ENCODE data around the gene TBKBP1.

The TBKBP1 gene

DNA sequence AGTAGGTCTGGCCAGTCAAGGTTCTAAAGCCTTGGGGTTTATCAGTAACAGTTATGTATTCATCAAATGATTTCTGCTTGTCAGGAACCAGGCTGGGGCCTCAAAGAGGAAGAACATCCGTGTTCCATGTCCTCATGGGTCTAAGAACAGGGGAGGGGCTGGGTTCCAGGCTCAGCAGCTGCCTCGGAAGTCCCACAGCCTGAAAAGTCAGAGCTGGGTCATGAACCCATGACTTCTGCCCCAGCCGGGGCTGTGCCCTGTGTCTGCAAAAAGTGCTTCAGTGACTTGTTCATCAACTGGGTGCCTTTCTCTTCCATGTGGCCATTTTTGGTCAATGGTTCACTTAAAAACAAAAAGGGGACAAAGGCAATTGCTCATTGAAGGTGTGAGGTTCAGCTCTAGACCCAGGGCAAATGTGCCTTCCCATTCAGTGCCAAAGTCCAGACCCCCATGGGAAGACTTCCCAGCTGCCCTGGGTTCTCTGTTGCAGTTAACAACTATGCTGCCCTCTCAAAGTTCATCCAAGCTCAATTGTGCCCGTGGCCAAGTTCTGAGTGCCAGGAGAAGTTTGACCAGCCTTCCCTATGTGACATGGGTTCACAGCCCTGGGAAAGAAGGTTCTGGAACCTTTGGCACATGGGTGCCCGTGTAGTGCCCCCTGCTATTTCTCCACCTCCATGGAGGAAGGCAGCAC lies 18.5 kb downstream of the TBKBP1 start:
- in situ Hi-C loops (cut with MboI; ENCODE audit: low sequenced_read_pairs), result no loop called here

DNA sequence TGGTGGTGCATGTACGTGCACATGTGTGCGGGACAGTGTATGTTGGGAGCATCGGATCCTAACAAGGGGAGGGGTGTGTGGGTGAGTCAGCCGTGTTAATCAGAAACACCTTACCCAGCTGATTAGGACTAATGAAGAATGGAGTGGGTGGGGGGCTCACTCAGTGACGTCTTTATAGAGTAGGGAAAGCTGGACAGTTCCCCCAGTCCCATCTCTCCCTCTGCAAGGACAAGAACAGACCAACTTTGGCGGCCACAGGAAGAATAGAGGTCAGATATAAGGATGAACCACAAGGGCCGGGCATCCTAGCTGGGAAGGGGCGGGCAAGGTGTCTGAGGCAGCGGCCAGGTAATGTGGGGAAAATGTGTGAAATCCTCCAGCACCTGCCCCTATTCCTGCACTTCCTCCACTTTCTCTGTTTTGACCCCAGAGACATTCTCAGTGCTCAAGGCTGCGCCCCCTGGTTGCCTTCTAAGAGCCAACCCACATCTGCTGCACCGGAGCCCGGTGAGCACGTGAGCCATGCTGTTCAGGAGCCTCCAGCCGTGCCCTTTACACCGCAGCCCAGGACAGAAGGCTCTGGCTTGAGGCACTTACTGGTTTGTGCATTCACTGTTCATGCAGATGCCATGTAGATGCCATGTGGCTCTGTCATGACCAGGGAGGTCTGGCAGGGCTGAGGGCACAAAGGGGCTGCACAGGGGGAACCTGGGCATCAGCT lies 20.2 kb downstream of the TBKBP1 start:
- in situ Hi-C loops (cut with MboI; ENCODE audit: low sequenced_read_pairs), result no loop called here

DNA sequence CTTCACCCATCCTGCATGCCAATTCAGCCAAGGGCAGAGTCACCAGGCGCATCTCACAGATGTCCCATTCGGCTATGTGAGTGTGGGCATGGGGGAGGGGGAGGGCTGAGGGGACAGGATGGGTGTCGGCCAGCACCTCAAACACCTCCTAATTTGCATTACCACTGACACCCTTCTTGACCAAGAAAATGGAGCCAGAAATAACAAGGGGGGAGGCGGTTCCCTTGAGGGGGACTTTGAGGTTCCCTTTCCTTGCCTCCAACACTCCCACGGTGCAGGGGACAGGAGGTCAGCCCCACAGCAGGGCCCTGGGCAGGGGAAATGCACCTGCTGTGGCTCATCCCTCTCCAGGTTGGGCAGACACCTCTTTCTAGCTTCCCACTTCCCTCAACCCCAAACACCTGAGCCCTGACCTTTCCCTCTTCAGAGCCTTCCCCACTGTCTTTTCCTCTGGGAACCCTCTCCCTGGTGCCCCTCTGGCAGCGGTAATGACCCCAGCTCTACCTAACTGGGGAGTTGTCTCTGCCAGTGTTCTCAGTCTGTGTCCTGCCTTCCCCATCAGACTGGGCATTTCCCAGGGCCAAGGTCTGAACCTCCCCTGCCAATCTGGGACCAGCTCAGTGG lies 20.9 kb downstream of the TBKBP1 start:
- in situ Hi-C loops (cut with MboI; ENCODE audit: low sequenced_read_pairs), result no loop called here

DNA sequence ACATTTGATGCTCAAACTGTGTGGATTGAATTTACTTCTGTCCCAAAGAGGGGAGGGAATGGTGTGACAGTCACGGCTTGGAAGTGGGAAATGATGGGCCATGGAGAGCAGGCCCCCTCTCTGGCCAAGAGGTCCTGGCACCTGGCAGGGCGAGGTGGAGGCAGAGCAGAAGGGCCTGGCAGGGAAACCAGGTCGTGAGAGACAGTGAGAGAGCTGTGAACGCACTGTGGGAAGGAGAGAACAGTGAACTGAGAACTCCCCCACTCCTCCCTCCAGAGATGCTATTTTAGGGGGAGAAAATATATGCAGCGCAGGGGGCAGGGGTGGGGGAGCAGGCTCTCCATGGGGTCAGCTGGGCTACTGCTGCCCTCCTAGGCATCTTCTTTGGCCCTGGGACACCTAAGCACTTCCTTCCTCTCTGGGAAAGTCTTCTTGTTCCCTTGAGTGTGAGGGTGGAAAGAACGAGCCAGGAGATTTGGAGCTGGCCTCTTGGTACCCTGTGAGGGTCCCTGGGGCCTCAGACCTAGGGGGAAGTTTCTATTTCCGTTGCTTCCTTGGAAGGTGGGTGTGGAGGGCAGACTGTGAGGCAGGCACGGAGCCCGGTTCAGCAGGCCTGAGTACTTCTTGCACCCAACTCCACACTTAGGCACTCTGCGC lies 21.8 kb downstream of the TBKBP1 start:
- in situ Hi-C loops (cut with MboI; ENCODE audit: low sequenced_read_pairs), result no loop called here

DNA sequence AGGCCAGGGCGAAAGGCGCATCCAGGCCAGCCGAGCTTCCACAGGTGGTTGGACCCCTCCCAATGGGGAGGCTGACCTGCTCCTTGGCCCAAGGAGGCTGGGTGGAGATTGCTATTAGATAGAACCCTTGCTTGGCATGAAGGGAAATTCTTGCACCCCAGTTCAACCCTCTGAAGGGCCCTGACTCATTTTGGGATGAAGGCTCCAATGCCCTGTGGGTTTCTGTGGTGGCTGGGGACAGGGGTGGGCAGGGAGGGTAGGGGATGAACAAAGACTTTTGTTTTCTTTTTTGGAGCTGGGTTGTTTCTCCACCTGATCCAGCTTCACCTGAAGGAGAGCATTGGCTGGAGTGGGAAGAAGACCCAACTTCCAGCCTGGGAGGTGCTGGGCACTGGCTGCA lies 22.4 kb downstream of the TBKBP1 start:
- in situ Hi-C loops (cut with MboI; ENCODE audit: low sequenced_read_pairs), result no loop called here

DNA sequence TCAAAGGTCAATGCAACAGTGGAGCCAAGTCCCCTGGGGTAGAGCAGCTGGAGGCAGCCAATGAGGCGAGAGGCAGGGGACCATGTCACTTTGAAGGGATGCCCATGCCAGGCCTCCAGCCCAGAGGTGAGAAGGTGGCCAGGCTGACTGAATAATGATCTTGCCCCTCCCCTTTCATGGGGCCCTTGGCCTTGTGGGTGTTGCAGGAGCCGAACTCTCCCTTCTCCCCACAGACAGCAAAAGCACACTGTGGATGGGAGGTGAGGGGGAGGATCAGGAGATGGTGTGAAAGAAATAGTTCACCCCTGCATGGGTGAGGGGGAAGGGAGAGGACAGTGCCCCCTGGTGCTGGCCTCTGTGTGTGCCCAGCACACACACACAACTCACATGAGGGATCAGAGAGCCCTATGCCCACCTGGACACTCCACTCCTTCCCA lies 23.3 kb downstream of the TBKBP1 start:
- in situ Hi-C loops (cut with MboI; ENCODE audit: low sequenced_read_pairs), result no loop called here

DNA sequence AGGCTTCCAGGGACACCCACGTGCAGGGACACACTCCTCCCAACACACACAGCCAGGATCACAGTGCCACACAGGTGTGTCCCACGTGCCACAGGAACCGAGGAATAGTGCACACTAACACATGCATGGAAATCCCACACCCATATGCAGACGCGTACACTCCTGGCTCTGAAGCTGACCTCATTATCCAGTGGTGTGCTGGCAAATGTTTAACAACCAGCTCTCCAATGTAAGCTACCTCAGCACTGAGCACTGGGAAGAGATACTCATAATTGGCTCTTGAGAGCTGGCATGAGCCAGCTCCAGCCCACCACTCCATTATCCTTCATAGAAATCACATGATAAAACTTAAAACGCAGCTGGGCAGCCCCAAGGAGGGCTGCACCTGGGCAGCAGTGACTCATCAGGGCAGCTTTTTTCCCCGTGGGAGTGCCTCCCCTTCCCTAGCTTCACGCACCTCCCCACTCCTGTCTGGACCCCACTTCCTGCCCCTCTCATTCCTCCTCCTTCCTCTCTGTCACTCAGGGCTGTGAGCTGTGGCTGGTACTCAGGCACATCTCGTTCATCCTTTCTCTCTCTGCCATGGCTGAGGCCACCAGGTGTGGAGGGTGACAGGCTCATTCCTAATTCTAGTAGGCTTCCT lies 24.1 kb downstream of the TBKBP1 start:
- in situ Hi-C loops (cut with MboI; ENCODE audit: low sequenced_read_pairs), result no loop called here

DNA sequence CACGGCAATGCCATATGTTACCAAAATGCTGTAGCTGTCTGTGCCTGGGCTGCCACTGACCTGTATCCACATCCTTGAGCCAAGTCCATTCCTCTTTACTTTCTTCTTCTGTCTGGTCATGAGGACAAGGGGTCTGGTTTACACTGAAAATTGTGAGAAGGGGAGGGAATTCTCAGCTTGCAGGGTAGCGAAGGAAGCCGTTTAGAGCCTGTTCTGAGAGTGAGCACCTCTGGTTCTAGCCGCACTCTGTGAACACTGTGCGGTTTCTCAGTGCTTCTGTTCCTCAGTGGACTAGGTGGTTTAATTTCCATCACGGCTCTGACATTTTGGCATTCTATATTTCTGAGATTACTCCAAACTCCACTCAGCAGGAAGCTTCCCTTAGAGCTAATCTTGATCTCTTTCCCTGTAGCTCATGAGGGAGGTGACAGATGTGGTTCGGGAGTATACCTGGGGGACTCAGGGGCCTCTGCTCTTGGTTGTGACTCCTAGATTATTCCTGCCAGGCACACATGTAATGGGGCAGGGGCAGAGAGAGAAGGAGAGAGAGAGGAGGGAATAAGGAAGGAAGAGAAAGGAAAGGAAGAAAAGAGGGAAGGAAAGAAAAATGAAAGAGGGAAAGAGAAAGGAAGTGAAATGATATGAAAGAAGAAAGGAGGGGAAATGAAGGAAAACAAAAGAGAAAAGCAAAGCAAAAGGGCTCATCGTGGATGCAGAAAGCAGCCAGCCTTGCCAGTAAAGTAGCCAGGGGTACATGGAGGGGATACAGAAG lies 24.9 kb downstream of the TBKBP1 start:
- in situ Hi-C loops (cut with MboI; ENCODE audit: low sequenced_read_pairs), result no loop called here

DNA sequence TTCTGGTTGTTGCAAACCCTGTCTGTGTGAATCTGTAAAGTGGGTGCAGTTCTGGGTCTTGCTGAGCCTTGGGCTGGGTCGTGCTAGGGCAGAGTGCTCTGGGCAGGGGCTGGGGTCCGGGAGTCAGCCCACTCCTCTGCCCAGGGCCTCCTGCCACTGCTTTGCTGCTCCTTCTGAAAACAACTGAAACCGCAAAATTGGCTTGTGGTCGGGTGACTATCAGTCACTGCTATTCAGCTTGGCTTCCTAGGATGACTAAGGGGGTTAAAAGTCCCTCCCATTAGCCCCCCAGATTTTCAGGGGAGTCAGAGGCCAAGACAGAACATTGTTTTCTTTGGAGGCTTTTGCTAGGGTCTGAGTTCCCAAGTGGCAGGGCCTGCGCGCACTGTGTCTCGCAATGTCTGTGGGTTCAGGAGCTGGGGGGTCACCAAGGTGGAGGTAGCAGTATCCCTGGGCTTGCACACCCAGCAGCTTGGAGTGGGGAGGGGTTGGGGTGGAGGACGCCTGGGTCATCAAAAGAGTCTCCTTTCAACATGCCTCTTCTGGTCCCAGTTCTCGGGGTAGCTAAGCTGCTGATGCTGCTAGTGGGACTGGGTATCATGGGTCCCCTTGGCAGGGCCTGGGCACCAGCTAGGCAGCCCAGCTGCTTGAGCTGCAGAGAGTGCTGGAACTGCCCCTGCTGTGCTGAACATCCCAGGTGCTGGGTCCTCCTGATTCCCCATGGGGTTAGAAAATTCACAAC lies 25.6 kb downstream of the TBKBP1 start:
- in situ Hi-C loops (cut with MboI; ENCODE audit: low sequenced_read_pairs), result no loop called here

DNA sequence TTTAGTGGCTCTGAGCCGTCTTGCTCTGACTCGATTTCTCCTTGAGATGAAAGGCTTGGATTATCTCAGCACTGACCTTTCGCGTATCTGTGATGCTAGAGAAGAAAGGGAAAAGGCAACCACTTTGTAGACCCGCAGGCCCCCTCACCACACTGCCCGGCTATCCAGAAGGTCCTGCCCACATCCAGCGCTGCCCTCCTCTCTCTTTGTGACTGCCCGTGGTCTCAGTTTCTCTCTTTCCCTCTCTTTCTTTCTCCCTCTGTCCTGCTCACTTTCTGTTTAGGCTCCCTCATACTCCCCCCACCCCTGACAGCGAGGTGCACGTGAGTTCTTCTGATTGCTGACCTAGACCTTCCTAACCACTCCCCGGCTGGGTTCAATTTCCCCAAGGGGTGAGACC lies 26.2 kb downstream of the TBKBP1 start:
- in situ Hi-C loops (cut with MboI; ENCODE audit: low sequenced_read_pairs), result no loop called here

DNA sequence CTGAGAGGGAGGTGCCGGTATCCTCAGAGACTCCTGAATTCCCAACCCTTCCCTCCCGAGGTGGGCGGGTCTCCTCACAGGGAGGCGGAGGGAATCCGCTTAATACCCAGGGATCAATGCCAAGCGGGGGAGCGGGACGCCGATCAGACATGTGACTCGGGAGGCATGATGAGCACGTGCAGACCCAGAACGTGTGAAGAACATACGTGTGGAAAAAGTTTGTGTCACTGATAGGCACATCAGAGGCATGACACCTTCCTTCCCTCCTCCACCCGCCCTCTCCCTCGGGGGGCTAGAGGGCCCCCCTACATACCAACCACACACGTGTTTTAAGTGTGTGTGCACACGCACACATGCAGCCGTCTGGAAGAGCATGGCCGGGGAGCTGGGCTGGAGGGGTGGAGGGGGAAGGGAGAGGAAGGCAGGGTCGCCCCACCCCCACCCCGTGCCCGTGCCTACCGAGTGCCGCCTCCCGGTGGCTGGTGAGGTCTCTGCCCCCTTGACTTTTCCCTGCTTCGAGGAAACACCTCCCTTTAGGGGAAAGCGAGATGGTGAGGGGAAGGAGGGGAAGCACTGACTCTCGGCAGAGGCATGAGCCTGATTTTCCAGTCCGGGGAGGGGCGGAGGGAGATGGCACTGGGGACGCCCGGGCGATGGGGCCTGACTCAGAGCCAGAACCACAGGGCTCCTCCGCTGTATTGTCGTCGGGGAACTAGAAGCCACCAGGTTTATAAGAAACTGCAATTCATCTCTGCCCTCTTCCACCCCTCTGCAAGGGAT lies 27.0 kb downstream of the TBKBP1 start:
- in situ Hi-C loops (cut with MboI; ENCODE audit: low sequenced_read_pairs), result no loop called here

DNA sequence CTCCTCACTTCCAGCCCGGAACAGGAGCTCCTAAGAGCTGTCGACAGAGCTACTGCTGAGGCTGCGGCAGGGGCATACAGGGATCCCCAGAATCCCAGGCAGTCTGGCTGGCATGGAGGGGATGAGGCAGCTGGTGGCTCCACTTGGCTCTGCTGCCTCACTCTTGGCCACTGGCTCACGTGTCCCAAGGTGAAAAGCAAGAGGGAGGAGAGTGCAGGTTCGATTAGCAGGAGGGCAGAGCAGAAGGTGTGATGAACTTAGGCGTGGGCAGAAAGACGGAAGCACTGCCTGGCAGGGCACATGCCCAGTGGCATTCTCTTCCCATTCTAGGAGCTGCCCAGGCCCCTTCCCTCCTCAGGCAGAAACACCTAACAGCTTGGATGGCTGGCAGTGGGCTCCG lies 27.8 kb downstream of the TBKBP1 start:
- in situ Hi-C loops (cut with MboI; ENCODE audit: low sequenced_read_pairs), result no loop called here

DNA sequence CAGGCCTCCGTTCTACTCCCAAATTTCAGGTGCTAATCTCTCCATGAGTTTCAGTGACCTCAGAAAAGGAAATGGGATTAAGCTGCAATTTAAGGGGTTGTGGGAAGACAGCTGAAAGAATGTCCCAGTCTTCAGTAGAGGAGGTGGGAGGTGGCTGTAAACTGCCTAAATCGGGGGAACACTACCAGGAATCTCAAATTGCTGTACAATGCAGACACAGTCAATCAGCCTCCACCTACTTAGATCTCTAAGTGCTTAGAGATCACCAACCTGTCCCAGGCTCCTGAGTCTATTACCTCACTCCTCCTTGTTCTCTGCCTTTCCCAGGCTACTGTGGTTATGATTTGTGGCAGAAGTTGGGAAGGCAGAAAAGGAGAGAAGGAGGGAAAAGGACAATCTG lies 30.7 kb downstream of the TBKBP1 start:
- in situ Hi-C loops (cut with MboI; ENCODE audit: low sequenced_read_pairs), result no loop called here

DNA sequence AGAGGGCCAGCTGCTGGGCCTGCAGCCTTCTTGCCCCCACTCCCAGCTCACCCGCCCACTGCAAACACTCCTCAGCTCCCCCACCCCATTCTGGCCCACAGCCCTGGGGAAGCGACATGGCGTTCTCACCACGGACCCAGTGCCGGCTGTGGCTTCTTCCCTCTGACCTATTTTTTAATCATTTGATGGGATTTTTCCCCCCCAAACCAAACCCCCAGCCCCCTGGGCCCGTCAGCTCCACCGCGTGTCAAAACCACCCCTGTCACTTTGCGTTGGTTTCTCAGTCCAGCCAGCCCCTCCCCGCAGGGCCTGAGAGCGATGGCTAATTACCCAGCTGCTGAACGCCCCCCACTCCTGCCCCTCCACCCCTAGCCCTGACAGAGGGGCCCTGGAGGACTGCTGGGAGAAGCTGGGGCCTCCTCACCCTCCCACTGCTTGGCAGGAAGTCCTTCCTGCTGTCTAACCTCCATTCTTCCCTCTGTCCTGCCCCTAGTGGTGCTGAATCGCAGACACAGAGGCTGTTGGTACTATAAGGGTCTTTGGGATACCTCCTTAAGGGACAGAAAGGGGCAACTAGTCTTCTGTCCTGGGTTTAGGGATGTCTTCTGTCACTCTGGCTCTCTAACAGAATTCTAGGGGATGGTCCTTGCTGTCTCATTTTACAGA lies 31.6 kb downstream of the TBKBP1 start:
- in situ Hi-C loops (cut with MboI; ENCODE audit: low sequenced_read_pairs), result no loop called here

DNA sequence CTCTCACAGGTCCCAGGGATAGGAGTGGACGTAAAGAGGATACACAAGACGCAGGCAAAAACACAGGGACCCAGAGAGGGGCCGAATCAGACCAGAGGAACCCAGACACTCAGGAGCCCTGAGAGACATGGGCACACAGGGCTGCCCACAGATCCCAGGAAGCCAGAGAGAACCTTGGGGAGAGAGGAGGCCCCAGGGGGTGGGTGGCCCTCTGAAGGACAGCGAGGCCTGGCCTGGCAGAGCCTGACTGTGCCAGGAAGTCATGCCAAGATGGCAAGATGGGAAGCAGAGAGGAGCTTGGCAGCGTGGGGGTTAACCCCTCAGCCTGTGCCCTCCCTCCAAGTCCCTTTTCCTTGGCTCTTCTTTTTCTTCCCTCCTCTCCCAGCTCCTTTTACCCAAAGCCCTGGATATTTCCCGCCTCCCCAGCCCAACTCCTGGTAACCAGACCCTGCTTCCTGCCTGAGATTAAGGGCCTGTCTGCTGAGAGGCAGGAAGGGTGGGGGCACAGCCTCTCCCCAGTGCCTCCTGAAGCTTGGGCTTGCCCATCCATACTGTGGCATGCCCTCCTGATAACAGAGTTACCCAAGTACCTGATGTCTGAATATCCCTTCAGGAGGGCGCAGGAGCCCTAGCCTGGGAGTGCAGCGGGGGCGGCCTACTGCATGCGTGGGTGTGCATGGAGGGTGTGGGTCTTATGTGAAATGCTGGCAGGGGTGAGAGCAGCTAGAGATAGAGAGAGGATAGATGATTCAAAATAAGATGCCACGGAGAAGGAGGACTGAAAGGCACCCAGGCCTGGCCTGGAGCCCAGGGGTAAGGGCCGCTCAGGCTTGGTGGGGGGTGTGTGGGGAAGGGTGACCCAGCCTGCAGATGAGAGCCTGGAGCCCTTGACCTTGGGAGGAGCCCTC lies 33.1 kb downstream of the TBKBP1 start:
- in situ Hi-C loops (cut with MboI; ENCODE audit: low sequenced_read_pairs), result no loop called here

DNA sequence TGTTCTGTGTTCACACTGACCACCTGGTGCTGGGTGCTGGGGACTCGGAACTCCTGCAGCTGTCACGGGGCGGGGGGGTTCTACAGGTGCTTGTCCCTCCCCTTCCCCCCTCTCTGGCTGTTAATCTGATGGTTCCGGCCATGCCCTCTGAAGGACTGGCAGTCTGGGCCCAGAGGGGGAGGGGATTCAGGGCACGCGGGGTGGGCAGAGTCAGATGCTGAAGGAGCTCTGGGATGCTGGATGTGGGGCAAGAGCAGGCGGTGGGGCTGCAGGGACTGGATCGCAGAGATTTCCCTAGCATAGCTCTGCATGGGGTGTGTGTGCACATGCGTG lies 33.7 kb downstream of the TBKBP1 start:
- in situ Hi-C loops (cut with MboI; ENCODE audit: low sequenced_read_pairs), result no loop called here

DNA sequence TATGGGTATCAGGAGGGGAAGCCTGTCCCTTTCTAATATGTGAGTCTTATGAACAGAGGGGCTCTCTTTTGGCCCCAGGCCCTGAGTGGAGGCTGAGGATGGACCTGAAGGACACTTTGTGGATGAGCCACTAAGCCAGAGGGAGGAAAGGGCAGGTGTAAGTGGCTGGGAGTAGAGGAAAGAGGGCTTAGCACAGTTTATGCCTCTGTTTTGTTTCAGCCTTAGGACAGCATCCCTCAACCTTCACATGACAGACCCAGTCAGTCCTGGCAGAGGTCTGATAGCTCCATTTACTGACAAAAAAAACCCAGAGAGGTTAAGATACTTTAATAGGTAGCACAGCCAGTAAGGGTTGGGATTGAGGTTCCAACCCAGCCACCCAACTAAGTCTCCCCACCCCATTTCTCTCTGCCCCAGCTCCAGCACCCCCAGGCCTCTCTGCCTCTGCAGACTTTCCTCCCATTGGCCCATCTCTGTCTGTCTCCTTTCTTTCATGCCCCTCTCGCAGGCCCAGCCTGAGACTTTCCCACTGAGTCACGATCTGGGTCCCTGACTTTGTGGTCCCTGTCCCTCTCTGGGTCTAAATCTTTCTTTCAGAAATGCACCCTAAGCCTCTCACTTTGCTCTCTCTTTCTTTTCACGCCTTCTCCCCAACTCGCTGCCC lies 34.4 kb downstream of the TBKBP1 start:
- in situ Hi-C loops (cut with MboI; ENCODE audit: low sequenced_read_pairs), result no loop called here

All from HL-60/S4 treated with retinoic acid at 250 ng/mL for 4 days and 3 days (cell line).